Measurements from ENCODE around the gene C14orf93.

DNA sequence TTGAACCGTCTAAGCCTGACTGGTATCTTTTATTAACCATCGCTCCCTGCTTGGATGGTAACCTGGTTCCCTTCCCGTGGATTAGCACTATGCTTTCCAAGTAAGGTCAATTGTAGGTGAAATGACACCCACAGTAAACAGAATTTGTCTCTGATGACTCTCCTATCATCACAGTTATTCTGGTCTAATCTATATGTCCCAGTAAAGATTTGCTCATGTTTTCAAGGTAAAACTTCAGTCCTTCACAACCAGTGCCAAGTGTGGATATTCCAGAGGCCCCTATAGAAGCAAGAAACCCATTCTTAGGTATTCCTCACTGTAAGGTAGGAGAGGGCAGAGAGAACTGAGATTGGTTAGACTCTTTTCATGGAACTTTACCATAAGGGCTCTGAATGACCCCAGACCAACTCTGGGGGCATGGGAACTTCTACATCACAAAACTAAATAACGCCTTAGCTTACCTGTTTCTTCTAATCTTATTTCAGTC, 43.1 kb downstream of the C14orf93 start:
- TF ChIP-seq, protein P1, sequence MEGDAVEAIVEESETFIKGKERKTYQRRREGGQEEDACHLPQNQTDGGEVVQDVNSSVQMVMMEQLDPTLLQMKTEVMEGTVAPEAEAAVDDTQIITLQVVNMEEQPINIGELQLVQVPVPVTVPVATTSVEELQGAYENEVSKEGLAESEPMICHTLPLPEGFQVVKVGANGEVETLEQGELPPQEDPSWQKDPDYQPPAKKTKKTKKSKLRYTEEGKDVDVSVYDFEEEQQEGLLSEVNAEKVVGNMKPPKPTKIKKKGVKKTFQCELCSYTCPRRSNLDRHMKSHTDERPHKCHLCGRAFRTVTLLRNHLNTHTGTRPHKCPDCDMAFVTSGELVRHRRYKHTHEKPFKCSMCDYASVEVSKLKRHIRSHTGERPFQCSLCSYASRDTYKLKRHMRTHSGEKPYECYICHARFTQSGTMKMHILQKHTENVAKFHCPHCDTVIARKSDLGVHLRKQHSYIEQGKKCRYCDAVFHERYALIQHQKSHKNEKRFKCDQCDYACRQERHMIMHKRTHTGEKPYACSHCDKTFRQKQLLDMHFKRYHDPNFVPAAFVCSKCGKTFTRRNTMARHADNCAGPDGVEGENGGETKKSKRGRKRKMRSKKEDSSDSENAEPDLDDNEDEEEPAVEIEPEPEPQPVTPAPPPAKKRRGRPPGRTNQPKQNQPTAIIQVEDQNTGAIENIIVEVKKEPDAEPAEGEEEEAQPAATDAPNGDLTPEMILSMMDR (IDR thresholded peaks at IDR 0.05): no peak
- no peak for TF ChIP-seq POLR2A (IDR thresholded peaks at IDR 0.05)

Data from esophagus squamous epithelium (tissue), 4 donors.